LNCAP (cell line): Measurements from ENCODE around the gene DNAJC10.

Experiments
- CTCF ChIP-seq: fragments of 450-650 bp; IDR thresholded peaks from 2 replicates; pipeline ENCODE4 v1.5.1; 2017; ENCODE audit warnings: mild to moderate bottlenecking

Gene DNAJC10

GRCh38 chr2:182715892-182716649 is at the start of gene DNAJC10:
Gene DNAJC10 (plus strand): TSS chr2:182716257. CDS start chr2:182718087, 1,830 bp downstream.
- TF ChIP-seq CTCF: no peak

GRCh38 chr2:182666674-182667314 is 49.3 kb upstream of the DNAJC10 start:
- peak; percentile 55 for TF ChIP-seq CTCF

- TF ChIP-seq CTCF: no peak
These were observed 48.8 kb upstream of the DNAJC10 start for GRCh38 chr2:182667315-182667695.

- TF ChIP-seq CTCF: no peak
These were observed 47.4 kb upstream of the DNAJC10 start for GRCh38 chr2:182668671-182669070.

- no peak for TF ChIP-seq CTCF
These were observed 43.4 kb upstream of the DNAJC10 start for GRCh38 chr2:182672466-182673165.

GRCh38 chr2:182680837-182681236 is 35.2 kb upstream of the DNAJC10 start:
- no peak for TF ChIP-seq CTCF

GRCh38 chr2:182682210-182682609 is 33.8 kb upstream of the DNAJC10 start:
- TF ChIP-seq CTCF: no peak
